Measurements from ENCODE around the gene NCOA1.

NCOA1 gene

DNA sequence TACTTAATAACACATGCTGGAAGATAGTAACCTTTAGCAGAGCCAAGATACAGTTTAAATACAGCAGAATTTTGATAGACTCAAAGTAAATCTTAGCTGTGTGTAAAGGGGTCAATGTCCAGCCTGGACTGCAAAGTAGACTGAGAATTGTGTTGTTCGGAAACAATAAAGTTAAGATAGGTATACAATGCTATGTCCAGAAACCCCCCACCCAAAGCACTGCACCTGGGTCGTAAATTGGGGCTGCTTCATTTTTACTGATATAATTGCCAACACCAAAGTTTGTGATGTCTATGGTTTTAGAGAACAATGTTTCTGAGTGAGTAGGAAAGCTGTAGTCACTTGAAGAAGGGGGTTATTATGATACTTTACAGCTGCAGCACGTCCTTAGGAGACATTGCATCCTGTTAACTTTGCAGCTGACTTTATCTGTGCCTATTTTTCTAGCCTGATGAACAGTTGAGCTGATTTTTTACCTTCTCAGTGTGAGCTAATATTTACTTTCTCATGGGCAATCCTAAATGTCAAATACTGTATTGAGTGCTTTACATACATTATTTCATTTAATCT, 4.3 kb upstream of the NCOA1 start:
- Histone ChIP-seq H3K27ac (no peak overlapping the region), H3K36me3 (no peaks in the 10 kb centered on the region), H3K4me3 (no peak overlapping the region), H3K9me3 (no peaks in the 10 kb centered on the region), H3K27me3 (peaks cover 0 to 3% of the 10 kb centered on the region in 2 donors), H3K4me1 (peaks cover 0 to 10% (median 5%) of the 10 kb centered on the region in 4 donors)
- DNase-seq, result no peak
- intact Hi-C loops (cut with DNase I; ENCODE audit: low total_unique reads), result no loop called here
- TF ChIP-seq CTCF (IDR thresholded peaks at IDR 0.05), result no peak

DNA sequence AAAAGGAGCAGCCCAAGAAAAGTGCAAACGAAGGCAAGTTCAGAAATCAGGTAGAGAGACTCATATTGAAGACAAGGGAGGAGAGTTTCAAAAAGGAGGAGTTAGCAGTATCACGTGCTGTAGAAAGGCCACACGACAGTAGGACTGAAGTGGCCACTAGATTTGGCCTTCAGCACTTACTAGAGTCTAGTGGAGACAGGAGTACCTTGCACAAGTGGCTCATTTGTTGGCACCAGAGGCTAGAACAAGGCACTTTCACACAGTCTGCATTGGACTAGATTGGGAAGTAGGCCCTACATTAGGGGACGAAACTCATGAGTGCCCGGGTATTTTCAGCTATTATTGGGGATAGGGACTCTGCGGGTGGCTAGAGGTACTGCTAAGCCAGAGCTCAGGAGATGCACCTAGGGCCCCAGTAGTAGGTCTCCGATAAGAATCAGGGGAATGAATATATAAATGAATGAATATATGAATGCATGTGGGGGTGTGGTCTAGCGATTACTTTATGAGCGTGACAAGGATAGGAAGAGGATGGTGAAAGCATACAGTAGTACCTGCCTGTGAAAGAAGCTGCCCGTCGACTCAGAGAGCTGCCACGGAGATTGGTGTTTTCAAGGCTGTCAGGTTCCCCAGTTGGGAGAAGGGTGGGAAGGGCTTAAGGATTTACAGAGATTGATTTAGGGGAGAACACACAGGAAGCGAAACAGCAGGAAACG, 1.4 kb upstream of the NCOA1 start:
- H3K9me3 ChIP-seq, result no peaks in the 10 kb centered on the region
- intact Hi-C loops (cut with DNase I; ENCODE audit: low total_unique reads), result no loop called here
- no peaks in the 10 kb centered on the region for H3K27me3 ChIP-seq
- H3K4me1 ChIP-seq, result peaks cover 0 to 32% (median 12%) of the 10 kb centered on the region in 4 donors
- no peak for DNase-seq
- H3K27ac ChIP-seq, result peak overlapping the region; percentile 85 to 88
- no peak for TF ChIP-seq CTCF (IDR thresholded peaks at IDR 0.05)
- H3K4me3 ChIP-seq, result no peak overlapping the region
- no peaks in the 10 kb centered on the region for H3K36me3 ChIP-seq

GRCh38 chr2:24490181-24490689, 819 bp upstream of the NCOA1 start:
- Histone ChIP-seq H3K9me3 (no peaks in the 10 kb centered on the region), H3K4me3 (peak overlapping the region; percentile 82 to 91), H3K36me3 (no peaks in the 10 kb centered on the region), H3K27ac (peak overlapping the region; percentile 85 to 88), H3K27me3 (no peaks in the 10 kb centered on the region), H3K4me1 (peaks cover 0 to 32% (median 13%) of the 10 kb centered on the region in 4 donors)
- intact Hi-C loops (cut with DNase I; ENCODE audit: low total_unique reads), result no loop called here
- DNase-seq, result no peak
- TF ChIP-seq CTCF (IDR thresholded peaks at IDR 0.05), result no peak

GRCh38 chr2:24491542-24492420, 727 bp downstream of the NCOA1 start:
- intact Hi-C loops (cut with DNase I; ENCODE audit: low total_unique reads), result no loop called here
- H3K27ac ChIP-seq, result peak overlapping the region; percentile 85 to 88

More at GRCh38 chr2:24491542-24492420, 727 bp downstream of the NCOA1 start:
- Histone ChIP-seq H3K9me3 (no peaks in the 10 kb centered on the region), H3K27me3 (no peaks in the 10 kb centered on the region), H3K36me3 (no peaks in the 10 kb centered on the region), H3K4me1 (peaks cover 0 to 38% (median 13%) of the 10 kb centered on the region in 4 donors), H3K4me3 (peak overlapping the region; percentile 82 to 91)
- no peak for TF ChIP-seq CTCF (IDR thresholded peaks at IDR 0.05)
- peak; percentile 37 to 73 for DNase-seq

Data from tibial artery (tissue), 4 donors.